ENCODE results near the gene GALNT10.

GALNT10 gene

GRCh38 chr5:154276261-154276972 lies 85.9 kb downstream of the GALNT10 start:
- H3K27ac ChIP-seq = no peak overlapping the region
- DNase-seq (ENCODE audit: low spot score) = no peak
- no peak for TF ChIP-seq CTCF (conservative IDR thresholded peaks at IDR 0.05; ENCODE audit: low read depth)
- CTCF ChIA-PET = interaction anchor here (0.5 kb wide), 1 partner anchor 668 kb away, joined by 4 read pairs; no protein-coding TSS in a partner anchor
- POLR2A ChIA-PET (ENCODE audit: low non-redundant PET) = no interaction called here

GRCh38 chr5:154276973-154277331 lies 86.4 kb downstream of the GALNT10 start:
- DNase-seq (ENCODE audit: low spot score) = no peak
- H3K27ac ChIP-seq = peak overlapping the region; percentile 27; the same call in 1 of the 2 replicates
- no peak for TF ChIP-seq CTCF (conservative IDR thresholded peaks at IDR 0.05; ENCODE audit: low read depth)
- ChIA-PET POLR2A (ENCODE audit: low non-redundant PET) (no interaction called here), CTCF (interaction anchor here (0.6 kb wide), 1 partner anchor 127 kb away, joined by 3 read pairs; no protein-coding TSS in a partner anchor)

- POLR2A ChIA-PET (ENCODE audit: low non-redundant PET) = no interaction called here
- CTCF ChIA-PET = interaction anchor here (0.6 kb wide), 1 partner anchor 127 kb away, joined by 3 read pairs; no protein-coding TSS in a partner anchor
- no peak for DNase-seq (ENCODE audit: low spot score)
- H3K27ac ChIP-seq = no peak overlapping the region
- no peak for TF ChIP-seq CTCF (conservative IDR thresholded peaks at IDR 0.05; ENCODE audit: low read depth)
Observed at GRCh38 chr5:154277499-154277898, 87.0 kb downstream of the GALNT10 start.

GRCh38 chr5:154278186-154278585 lies 87.7 kb downstream of the GALNT10 start:
- no peak overlapping the region for H3K27ac ChIP-seq
- ChIA-PET CTCF (no interaction called here), POLR2A (ENCODE audit: low non-redundant PET) (interaction anchor here (0.7 kb wide), 1 partner anchor 78 kb away, joined by 3 read pairs; no protein-coding TSS in a partner anchor)
- no peak for TF ChIP-seq CTCF (conservative IDR thresholded peaks at IDR 0.05; ENCODE audit: low read depth)
- no peak for DNase-seq (ENCODE audit: low spot score)

GRCh38 chr5:154278908-154279307 lies 88.4 kb downstream of the GALNT10 start:
- no peak overlapping the region for H3K27ac ChIP-seq
- ChIA-PET CTCF (no interaction called here), POLR2A (ENCODE audit: low non-redundant PET) (no interaction called here)
- TF ChIP-seq CTCF (conservative IDR thresholded peaks at IDR 0.05; ENCODE audit: low read depth) = no peak
- no peak for DNase-seq (ENCODE audit: low spot score)

- no peak for TF ChIP-seq CTCF (conservative IDR thresholded peaks at IDR 0.05; ENCODE audit: low read depth)
- no peak for DNase-seq (ENCODE audit: low spot score)
- no peak overlapping the region for H3K27ac ChIP-seq
- ChIA-PET CTCF (interaction anchor here (0.8 kb wide), 1 partner anchor 10 kb away, joined by 4 read pairs; no protein-coding TSS in a partner anchor), POLR2A (ENCODE audit: low non-redundant PET) (no interaction called here)
Observed at GRCh38 chr5:154284433-154284832, 93.9 kb downstream of the GALNT10 start.

Measured in RWPE1 (cell line).